Stimulated activated CD8-positive, alpha-beta memory T cell treated with anti-CD3 and anti-CD28 coated beads, Interleukin-15, amount 100 ng/mL, for 4 hours (primary cell): Measurements from ENCODE around the gene OTOL1.
"Not testable (repeated sequence)": the region's sequence is repeated elsewhere in the genome, so short reads cannot be mapped to it uniquely, and the experiment has no call there.

Experiments used
- DNase-seq, 2 donors: peaks; one replicate each; pipeline ENCODE4 v3.0.0-alpha.2; 2020; ENCODE audit warnings: low read depth in 2 of 2

Gene OTOL1

DNA sequence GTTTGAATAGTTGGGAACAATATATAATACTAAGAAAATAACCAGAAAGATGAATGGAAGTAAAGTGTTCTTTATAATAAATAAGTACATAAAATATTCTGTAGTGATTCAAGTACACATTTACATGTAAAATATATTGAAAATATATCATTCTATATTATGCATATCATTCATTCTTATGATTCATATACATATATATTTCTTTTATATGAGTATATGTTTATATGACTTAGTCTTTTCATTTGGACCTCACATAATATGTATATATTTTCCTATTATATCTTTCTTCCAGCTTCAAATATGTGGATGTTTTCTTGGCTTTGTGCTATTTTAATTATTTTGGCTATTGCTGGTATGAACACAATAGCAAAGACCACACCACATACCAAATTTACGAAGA is at the start of gene OTOL1:
TSS of gene OTOL1 (plus strand) at position 301 of the 400 bp plus-strand sequence. CDS start at position 301, 0 bp downstream.
- no peak for DNase-seq

DNA sequence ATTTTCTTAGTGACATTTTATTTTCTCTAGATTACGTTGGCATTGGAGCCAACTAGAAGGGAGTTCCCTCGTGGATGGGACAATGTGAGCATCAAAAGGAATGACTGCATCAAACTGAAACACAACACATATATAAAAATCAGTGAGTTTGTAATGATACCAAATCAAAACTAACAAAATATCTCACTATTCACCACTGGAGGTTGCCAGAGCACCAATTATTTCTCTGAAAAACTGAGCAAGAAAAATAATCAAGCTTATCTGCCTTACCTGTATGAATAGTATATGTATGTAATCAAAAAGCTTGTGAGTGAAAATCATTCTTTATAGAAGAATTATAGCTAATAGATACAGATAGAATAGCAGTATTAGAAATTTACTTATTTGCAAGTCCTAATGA is 46.8 kb upstream of the OTOL1 start:
- DNase-seq = no peak

DNA sequence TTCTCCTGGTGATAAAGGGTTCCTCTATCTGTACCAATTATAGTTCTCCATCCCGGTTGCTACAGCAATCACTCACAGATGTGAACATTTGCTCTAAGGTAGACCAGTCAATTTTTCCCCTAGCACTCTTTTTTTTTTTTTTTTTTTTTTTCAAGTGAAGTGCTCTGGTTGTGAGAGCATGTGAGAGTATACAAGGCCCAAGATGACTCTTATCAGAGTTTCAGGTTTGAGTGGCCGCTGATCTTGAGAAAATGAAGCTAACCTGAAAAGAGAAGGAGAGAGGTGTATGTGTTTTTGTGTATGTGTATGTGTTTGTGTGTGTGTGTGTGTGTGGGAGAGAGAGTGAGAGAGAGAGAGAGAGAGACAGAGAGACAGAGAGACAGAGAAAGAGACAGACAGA is 44.4 kb upstream of the OTOL1 start:
- DNase-seq = no peak

DNA sequence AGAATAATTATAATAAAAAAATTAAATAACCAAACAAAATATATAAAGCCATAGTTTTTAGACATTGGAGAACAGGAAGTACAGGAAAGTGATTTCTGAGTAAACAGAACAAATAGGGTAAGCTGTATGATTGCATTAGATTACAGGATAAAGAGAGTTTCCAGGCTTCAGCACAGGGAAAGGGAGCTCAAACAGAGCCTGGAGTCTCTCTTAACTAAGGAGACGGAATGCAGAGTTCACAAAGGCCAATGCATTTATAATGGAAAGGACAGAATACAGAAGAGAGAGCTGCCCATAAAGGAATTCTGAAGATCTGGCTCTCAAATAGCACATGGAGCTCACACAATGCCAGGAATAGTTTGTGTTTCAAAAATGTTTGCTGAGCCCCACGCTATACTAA is 42.0 kb upstream of the OTOL1 start:
- DNase-seq = no peak

DNA sequence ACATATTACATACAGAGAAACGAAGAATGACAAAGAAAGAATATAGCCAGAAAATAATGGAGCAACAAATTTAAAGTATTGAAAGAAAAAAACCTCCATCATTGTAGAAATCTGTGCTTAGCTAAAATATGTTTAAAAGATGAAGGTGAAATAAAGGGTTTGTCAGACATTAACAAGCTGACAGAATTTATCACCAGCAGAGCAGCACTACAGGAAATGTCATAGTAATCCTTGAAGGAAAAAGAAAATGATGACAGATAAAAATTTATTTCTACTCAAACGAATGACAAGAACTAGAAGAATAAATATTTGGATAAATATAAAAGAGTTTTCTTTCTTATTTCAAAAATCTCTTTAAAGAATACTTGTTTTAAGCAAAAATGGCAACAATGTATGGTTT is 40.6 kb upstream of the OTOL1 start:
- DNase-seq = no peak

DNA sequence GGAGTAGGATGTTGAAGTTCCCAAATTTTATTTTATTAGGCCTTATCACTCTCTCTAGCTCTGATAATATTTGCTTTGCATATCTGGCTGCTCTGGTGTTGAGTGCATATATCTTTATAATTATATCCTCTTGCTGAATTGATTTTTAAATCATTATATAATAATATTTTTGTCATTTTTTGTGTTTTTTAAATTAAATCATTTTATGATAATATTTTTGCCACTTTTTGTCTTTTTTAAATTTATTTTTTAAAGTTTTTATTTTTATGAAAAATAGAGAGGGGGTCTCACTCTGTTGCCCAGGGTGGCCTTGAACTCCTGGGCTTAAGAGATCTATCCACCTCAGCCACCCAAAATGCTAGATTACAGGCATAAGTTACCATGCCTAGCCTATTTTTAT is 34.5 kb upstream of the OTOL1 start:
- no peak for DNase-seq

DNA sequence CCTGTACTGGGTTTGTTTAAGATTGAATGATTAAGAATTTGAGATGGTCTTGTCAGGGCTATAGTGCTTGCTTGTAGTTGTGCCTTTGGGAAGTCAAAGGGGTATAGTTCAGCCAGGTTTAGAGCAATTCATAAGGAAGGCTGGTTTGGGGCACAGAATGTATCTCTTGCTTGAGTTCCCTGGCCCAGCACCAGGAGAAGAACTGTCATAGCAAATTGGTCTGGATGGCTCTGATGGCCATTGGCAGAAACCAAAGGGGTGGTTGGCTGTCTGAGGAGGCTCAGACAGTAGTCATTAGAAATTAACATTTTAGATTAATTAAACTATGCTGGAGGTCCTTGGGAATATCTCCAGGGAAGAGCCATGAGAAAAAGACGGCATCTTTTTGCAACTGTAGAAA is 25.4 kb upstream of the OTOL1 start:
- no peak for DNase-seq

DNA sequence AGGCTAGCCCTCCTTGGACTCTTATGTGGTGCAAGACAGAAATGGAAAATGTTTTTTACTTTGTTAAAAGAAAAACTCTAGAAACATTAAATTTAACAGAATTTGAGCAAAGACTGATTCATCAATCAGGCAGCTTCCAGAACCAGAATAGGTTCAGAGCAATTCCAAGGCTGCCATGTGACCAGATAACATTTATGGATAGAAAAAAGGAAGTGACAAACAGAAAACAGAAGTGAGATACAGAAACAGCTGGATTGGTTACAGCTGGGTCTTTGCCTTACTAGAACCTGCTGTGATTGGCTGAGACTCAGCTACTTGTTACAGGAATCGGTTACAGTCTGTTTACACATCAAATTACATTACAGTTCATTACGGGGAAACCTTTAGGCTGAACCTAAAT is 22.5 kb upstream of the OTOL1 start:
- DNase-seq = no peak

DNA sequence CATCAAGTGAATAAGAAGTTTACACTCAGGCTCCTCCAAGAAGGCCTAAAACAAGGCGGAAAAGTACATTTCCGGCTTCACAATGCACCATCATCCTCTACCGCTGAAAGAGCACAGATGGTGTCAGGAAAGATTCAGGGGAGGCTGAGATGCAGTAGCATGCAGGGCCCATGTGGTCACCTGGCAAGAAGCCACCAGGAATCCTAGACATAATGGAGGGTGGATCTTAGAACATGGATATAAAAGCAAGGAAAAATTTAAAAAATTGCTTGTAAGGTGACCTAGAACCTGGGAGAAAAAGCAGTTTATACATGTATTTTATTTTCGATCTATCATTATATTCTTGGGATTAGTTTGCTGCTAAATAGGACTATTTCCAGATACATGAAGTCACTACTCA is 21.9 kb upstream of the OTOL1 start:
- DNase-seq = no peak

DNA sequence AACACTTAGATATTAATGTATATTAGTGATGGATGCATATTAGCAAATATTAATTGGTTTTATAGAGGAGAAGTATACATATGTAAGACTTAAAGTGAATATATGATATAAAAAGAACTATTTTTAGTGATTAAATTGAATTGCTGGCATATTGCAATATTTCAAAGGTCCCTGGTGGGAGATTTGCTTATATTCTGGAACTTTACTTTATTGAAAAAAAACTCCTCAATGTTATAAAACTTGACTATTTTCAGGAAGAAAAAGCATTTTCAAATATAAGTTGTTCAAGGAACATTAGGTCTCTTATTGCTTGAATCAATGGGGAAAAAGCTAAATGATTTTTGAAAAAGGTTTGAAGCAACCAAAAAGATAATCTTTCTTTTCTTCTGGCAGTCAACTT is 21.4 kb upstream of the OTOL1 start:
- no peak for DNase-seq

DNA sequence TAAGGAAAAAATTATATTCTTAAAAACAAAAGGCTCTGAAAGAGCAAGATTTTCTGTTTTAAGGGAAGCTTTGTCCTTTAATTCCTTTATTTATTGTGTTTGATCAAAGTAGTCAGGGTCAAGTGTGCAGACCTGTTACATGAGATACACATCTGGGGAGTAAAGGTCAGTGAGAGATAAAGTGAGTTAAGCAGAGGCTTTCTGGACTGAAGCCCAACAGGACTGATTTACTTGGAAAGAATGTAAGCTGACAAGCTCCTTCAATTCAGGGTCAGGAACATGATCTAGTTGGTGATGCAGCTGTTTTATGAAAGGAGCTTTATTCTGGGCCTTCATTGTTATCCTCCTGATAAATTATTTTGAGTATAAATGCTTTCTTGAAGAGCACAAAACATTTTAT is 20.7 kb upstream of the OTOL1 start:
- DNase-seq = no peak

DNA sequence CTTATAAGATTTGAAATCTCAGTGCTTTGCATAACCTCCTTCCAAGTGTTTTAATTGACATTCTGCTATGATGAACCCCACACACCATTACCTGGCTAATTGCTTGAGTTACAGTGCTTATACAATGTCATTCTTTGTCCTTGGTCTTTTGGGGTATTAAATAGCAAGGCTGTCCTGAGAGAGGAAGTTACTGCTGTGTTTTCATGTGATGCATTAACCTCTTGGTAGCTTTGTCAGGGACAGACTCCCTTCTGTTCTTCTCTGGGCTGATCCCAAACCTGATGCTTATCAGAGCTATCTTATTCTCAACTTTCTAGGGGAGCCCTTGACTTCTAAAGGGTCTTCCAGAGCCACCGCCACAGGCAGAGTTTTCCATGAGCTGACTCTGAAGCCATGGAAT is 12.4 kb upstream of the OTOL1 start:
- DNase-seq = no peak

DNA sequence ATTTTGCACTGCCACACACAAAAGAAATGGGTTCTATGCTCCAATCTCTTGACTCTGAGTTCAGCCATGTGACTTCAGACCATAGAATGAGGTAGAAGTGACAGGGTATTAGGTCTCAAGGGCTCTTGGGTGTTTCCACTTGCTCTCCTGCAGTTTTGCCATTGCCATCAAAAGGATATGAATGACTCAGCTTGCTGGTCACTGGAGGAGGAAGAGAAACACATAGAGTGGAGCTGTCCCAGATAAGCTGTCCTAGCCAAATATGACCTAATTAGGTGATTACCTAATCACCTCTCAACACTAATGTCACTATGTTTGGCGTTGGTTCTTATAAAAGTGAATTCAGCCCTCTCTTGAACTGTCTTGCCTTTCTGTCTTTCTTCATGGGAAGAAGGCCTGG is 8.3 kb upstream of the OTOL1 start:
- DNase-seq = not testable (repeated sequence)

DNA sequence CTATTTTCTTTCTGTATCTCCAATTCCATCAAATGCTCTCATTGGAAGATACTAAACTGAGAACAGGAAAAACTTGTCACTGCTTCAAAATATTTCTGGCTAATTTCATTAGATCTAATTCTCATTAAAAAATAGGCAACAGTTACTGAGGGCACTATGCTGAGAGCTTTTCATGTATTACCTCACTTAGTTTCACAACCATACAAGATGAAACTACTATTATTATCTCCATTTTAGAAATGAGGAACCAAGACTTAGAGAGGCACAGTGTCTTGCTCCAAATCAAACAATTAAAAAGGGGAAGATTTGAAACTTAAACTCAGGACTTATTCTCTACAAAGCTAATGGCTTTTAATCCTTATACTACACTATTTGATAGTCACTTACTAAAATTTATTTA is 7.2 kb upstream of the OTOL1 start:
- DNase-seq = no peak

DNA sequence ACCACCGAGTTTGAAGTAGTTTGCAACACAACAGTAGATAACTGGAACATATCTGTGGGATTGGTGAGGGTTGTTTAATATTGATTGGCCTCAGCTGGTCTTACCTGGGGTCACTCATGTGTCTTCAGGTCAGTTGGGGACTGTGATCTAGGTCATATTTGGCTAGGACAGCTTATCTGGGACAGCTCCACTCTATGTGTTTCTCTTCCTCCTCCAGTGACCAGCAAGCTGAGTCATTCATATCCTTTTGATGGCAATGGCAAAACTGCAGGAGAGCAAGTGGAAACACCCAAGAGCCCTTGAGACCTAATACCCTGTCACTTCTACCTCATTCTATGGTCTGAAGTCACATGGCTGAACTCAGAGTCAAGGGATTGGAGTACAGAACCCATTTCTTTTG is 5.8 kb upstream of the OTOL1 start:
- not testable (repeated sequence) for DNase-seq

DNA sequence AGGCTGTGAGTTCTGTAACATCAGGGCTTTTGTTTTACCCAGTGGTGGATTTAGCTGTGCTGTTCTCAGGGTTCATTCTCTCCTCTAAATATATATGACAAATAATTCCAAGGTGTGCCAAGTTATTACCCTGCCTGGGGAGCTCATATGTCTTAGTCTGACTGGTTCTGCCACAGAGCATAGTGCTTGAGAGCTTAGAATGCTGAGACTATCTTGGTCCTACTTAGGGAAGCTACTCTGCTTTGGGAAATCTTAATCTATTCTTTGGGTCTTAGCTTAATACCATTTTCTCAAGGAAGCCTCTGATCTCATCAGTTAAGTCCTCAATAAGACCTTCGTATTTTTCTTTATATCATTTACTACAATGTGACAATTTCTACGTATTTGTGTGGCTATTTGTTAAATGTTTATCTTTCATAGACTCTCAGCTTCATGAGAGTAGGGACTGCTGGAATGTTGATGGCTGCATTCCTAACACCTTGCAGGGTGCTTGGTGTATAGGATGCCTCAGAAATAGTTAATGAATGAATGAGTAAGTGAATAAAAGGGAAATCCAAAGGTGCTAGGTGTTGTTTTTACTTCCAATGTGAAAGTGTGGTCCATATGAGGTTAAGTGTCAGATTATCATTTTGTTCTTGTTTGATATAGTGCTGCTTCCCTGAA is 1.8 kb downstream of the OTOL1 start:
- no peak for DNase-seq

DNA sequence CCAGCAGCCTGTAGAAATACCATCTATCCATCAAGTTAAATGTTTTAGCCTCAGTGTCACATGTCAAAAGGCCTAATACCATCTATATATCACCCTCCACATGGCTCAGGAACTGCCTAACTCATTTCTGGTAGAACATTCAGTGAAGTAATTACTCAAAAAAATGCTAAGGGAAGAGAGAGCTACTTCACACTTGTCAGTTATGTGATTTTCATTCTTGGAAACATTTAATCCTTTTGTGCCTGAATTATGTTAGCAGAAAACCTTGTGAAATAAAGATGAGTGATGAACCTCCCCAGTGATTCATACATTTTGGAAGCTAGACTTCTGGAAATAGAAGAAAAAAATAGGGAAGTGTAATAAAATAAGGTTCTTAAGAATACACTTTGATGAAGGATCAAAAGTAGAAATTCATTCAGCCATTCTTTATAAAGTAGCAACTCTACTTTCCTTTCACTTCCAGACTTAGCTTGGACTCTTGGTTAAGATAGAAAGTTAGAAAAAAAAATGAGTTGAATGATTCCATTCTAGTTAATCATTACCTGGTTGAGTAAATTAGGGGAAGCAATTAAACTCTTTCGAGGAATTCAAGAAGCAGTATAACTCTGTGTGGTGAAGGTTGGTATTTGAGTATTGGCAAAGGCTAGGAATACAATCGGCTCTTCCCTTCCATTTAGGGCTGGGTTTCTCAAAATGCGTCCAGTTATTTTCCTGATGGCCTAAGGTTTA is 3.6 kb downstream of the OTOL1 start:
- DNase-seq = no peak

DNA sequence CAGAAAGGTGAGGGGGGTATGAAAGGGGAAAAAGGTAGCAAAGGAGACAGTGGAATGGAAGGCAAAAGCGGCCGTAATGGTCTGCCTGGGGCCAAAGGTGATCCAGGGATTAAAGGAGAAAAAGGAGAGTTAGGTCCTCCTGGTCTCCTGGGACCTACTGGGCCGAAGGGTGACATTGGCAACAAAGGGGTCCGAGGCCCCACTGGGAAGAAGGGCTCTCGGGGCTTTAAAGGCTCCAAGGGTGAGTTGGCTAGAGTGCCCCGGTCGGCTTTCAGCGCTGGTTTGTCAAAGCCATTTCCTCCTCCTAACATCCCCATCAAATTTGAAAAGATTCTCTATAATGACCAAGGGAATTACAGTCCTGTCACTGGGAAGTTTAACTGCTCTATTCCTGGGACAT is 6.7 kb downstream of the OTOL1 start:
- DNase-seq = no peak

DNA sequence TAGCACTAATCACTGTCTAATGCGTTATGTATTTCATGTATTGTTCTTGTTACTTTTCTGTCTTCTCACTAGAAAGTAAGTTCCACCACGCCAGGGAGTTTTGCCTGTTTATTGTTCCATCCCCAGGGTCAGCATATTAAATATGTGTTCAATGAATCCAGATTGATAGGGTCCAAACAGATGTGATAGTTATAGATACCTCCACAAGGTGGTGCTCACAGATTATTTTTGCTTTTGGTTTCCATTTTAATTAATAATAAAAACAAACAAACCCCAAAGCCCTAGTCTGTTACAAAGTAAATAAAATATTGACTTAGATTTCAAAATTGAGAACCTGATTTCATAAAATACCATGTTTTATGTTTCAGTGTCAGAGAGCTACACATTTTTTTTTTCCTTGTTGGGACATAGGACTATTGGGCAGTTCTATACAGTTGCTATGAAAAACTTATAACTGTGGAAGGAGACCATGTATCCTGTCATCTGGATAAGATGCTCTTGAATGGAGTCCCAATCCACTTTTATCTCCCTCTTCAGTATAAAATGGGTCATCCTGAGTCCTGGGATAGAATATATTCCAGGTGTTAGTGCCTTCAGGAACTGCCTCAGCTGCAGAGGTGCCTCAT is 12.4 kb downstream of the OTOL1 start:
- no peak for DNase-seq

DNA sequence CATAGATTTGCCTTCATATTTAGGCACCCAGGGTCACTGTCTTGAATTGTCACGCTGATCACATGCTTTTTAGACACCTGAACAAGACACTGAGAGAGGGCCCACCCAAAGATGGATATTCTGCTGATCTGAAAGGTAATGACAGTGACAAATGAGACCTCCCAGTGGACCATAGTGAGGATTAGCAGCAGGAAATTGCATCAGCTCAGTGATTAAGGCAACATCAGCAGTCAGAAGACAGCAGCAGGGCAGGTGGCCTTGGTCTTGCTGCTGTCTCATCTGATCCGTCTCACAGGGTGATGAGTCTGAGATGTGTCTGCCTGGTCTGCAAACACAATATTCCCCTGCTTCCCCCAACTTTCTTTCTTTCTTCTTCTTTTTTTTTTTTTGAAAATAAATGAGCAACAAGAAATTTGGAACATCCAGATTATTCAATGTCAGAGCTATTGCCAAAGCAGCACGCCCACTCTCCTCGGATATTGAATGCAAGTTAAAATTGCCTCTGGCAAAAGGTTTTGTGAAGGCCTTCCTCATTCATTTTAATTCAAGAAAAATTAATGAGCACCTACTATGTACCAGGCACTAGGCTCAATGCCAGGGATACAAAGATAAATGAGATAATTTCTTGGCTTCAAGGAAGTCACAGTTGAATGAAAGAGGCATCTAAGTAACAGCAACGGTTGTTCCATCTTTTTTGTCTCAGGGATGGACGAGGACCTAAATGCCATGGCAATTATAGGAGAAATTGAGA is 14.1 kb downstream of the OTOL1 start:
- DNase-seq = no peak

DNA sequence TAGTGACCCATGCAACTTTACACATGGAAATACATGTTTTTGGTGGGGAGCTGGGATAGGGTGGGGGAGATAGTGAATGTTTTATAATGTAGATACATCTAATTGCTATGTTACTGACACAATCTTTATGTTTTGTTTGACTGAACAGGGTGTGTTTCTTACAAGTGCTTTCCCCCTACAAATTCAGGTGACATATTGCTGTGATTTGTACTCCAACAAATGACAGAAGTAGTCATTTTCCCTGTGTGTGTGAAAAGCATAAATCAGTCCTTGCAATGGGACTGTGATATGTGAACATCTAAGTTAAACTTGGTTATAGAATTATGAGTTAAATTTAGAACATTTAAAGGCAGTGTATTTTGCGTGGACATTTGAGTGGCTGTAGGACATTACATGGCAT is 27.3 kb downstream of the OTOL1 start:
- no peak for DNase-seq

DNA sequence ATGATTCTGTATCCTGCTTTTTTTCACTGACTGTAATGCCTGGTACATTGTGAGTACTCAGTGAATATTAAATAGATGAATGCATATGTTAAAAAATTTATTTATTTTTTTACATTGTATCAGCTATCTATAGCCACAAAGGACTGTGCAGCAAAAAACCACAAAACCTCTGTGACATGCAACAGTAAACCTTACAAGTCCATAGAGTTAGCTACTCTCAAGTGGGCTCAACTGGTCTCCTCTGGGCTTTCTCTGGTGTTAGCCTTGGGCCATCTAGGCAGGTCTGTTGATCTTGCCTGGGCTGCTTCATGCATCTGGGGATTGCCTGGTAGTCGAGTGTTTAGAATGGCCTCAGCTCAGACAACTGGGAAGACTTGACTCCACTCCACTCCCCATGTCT is 35.3 kb downstream of the OTOL1 start:
- DNase-seq = no peak

DNA sequence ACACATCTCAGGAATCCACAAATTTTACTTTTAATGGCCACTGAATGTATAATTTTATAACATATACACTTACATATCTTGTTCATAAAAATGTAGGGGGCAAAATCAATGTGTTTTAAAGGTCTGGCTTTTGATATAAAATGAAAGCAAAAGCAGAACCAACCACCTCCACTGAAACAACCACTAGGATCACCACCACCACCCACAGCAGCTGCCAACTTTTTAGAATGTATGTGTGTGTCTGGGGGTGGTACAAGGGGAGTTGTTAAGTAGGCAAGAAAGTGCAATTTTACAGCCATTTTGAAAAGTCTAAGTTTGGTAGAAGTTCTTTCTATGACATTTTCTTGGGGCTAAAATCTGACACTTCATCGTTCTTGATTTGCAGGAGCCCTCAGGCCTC is 44.0 kb downstream of the OTOL1 start:
- no peak for DNase-seq
